OCI-M2 (cell line): ENCODE results near the gene TYRP1.
"Not testable (repeated sequence)": the region's sequence is repeated elsewhere in the genome, so short reads cannot be mapped to it uniquely, and the experiment has no call there.

Experiments
- DNase-seq: peaks from one replicate; lab custom pipeline; 2025; ENCODE audit not compliant: unreplicated experiment; lab: John Stamatoyannopoulos, UW

TYRP1 gene

GRCh38 chr9:12693141-12693540 lies at the start of gene TYRP1:
Gene TYRP1 (plus strand): TSS chr9:12693385. CDS start chr9:12693997, 612 bp downstream.
- DNase-seq: no peak

DNA sequence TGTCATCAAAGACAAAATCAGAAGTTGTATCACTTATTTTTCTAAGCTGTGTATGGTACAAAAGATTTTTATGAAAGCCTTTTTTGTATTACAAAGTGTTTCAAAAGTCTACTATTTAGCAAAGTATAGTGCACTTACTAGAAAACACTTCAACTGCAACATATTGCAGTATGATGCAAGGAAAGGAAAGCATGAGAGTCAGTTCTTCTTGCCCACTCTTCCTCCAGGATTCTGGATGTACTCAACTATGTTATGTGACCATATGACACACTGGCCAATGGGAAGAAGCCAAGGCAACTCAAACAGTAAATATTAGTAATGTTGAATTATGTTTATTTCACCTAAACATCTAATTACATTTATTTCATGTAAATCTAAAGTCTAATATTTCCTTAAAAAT lies 49.5 kb upstream of the TYRP1 start:
- DNase-seq: no peak

DNA sequence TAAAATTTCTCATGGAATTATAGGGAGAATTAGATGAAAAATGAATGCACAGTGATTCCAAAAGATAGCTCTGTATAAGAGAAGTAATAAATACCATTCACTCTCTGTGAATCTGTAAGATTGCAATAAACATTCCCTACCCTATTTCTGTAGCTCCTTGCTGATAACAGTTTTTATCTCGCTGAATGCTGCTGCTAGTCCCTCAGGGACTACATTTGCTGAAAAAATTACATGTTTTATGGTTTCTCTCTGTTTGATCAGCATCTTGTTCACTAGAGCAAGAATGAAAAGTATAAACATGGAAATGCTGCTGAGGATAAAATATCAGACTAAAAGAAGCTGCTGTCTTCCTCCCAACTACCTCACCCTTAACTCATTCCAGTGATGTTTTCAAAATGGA lies 44.3 kb upstream of the TYRP1 start:
- DNase-seq: no peak

DNA sequence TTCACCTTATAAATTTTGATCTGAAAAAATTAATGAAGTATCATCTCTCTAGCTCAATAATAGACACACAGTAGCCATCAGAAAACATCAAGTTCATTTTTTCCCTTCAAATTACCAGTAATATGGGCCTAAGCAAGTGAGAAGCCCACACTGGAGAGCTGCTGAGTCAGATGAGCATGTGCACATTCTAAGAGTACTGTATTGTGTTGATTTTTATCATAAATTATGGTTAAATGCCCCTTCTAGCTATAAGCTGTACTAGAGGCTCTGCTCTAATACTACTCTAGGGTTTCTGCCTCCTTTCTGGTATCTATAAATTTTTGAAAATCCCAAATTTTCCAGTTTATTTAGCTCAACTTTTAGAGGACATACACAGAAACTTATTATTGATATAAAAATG lies 42.1 kb upstream of the TYRP1 start:
- no peak for DNase-seq

- no peak for DNase-seq
Observed at GRCh38 chr9:12652973-12653372, 40.2 kb upstream of the TYRP1 start.

DNA sequence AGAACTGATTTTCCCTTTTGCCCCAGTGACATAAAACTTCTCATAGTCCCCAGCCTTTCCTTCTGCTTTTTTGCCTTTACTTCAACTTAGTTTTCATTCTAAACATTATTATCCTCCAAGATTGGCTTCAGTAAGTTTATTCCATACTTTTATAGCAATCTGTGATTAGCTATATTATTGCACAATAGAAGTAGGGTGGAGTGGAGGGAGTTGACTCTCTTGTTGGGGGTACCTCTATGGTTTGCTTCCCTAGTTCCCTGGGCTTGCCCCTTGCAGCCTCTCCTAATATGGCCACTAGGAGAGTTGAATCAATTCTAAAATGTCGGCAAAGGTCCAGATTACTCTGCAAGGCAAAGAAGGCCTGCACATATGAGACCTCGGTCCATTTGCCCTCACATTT lies 36.4 kb upstream of the TYRP1 start:
- DNase-seq: no peak

DNA sequence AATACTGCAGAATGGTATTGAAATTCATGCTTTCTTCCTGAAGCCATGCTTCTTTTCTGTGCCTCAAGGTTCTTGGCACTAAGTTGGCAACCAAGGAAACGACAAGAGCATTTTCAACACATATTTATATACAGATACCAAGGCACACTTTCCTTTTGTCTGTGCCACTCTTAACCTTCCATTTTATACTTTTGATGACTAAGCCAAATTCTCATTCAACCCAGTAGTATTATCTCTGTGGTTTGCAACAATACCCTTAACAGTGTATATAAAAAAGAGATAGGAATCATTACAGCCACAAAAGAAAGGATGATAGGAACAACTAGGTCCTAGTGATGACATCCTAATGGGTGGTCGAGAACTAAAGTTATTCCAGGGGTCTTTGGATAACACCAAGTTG lies 36.0 kb upstream of the TYRP1 start:
- no peak for DNase-seq

GRCh38 chr9:12657998-12658397 lies 35.2 kb upstream of the TYRP1 start:
- DNase-seq: no peak

GRCh38 chr9:12658531-12659209 lies 34.5 kb upstream of the TYRP1 start:
- DNase-seq: no peak

- DNase-seq: no peak
Observed at GRCh38 chr9:12659220-12659619, 34.0 kb upstream of the TYRP1 start.

DNA sequence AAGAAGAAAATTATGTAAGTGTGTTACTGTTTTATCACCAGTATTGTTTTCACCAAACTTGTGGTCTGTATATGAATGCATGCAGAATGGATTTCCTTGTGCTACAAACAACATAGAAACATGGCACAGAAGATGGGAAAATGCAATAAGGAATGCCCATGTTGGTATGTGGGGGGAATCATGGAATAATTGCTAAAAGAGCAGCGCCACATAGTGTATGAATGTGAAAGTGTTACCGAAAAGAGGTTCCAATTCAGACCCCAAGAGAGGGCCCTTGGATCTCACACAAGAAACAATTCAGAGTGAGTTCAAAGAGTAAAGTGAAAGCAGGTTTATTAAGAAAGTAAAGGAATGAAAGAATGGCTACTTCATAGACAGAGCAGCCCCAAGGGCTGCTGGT lies 26.4 kb upstream of the TYRP1 start:
- no peak for DNase-seq

GRCh38 chr9:12667892-12668291 lies 25.3 kb upstream of the TYRP1 start:
- no peak for DNase-seq

- no peak for DNase-seq
Observed at GRCh38 chr9:12670006-12670405, 23.2 kb upstream of the TYRP1 start.

DNA sequence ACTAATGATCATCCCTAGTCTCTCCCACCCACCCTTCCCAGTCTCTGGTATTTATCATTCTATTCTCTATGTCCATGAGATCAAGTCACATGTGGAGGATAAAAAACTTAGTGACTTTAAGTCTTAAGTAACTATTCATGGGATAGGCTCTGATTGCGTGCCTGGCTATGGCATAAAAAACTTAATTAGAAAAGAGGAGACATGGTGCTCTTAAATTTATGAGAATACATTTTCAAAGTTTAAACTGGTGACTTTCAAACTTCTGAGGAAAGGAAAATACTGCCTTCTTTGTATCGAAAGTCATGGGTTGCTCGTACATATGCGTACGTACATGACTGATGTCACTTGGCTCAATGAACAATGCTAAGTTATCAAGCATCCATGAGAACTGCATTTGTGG lies 18.2 kb upstream of the TYRP1 start:
- DNase-seq: no peak

DNA sequence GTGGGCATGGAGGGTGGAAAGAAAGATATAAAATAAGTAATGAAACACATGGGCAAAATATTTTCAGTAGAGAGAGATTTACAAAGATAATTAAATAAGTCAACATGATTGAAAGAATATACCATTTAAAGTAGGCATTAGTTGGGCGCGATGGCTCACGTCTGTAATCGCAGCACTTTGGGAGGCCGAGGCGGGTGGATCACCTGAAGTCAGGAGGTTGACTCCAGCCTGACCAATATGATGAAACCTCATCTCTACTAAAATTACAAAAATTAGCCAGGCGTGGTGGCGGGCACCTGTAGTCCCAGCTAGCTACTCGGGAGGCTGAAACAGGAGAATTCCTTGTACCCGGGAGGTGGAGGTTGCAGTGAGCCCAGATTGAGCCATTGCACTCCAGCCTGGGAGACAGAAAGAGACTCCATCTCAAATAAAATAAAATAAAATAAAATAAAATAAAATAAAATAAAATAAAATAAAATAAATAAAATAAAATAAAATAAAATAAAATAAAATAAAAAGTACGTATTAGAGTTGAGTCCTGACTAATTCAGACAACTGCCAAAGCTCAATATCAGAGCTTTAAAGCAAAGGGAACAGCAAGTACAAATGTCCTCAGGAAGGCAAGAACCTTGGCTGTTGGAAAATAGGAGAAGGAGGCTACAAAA lies 15.6 kb upstream of the TYRP1 start:
- not testable (repeated sequence) for DNase-seq

- DNase-seq: no peak
Observed at GRCh38 chr9:12680341-12680740, 12.8 kb upstream of the TYRP1 start.

DNA sequence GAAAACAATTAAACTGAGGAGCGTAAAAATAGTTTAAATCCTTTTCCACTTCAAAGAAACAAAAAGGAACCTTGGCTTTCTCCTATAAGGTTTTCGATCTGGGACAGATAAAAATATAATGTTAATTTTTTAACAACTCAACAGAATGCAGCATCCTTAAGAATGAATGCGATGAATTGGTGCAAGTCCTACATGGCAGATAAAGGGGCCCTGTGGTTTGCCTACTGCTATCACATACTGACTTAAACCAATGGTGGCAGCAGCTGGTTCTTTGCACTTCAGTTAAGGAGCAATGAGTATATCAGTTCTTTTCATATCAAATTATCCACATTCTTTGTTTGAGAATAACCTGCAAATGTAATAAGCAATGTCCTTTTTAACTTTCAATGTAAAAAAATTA lies 12.4 kb upstream of the TYRP1 start:
- DNase-seq: no peak

DNA sequence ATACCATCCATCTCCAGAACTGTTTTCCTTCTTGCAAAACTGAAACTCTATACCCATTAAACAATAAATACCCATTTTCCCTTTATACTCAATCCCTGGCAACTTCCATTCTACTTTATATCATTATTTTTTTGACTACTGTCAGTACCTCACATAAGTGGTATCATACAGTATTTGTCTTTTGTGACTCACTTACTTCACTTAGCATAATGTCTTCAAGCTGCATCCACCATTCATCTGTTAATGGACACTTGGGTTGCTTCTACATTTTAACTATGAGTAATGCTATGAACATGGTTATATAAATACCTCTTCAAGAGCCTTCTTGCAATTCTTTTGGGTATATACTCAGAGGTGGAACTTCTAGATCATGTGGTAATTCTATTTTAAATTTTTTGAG lies 11.6 kb upstream of the TYRP1 start:
- no peak for DNase-seq

DNA sequence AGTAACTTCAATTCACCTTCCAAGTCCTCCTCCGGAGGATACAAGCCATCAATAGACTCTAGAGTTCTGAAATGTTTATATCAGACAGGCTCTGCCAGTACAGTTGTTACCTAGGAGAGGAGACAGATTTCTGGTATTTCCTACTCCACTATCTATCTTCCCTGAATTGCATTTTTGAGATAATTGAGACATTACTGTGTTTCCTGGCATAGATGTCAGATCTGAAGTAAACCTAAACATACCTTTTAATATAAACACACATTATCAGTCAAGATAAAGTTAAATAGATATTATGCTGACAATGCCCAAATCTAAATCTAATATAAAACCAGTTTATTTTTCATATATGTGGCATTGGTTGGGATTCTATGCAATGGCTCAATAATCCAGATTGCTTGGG lies 8.2 kb upstream of the TYRP1 start:
- no peak for DNase-seq

DNA sequence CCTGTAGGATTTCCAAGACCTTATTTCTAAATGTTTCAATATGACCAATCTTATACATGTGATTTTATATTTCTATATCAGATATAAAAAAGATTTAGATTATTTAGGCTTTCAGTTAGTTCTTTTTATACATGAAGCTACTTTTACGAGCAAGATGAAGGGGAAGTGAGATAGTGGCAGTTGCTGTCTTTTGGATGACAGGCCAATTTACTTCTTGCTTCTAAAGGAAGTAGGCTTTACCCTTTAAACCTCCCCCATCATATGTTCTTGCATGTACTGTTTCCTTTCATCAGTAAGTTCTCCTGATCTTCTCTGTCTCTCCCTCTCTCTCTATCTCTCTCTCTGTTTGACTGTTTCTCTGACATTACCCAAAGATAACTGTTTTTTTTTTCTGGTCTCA lies 4.0 kb upstream of the TYRP1 start:
- DNase-seq: no peak

GRCh38 chr9:12694013-12694412 lies 828 bp downstream of the TYRP1 start:
- no peak for DNase-seq

GRCh38 chr9:12695474-12695873 lies 2.3 kb downstream of the TYRP1 start:
- no peak for DNase-seq
